H1 (cell line): ENCODE measurements around the gene SGCG. TPM values are rescaled to one million over a fixed set of nuclear protein-coding genes. Genes with fewer than 3 reads are reported as not detected.

ENCODE experiments used
- CTCF ChIA-PET: fragments of 300-600 bp; sonication (Branson Sonifier 250); formaldehyde crosslinking; loops from one replicate; lab custom pipeline; 2021; ENCODE audit not compliant: partially characterized antibody; lab: Charles Lee
- POLR2A ChIA-PET: fragments of 300-600 bp; sonication (Branson Sonifier 250); formaldehyde crosslinking; loops from one replicate; lab custom pipeline; 2021; ENCODE audit warnings: inconsistent platforms; ENCODE audit not compliant: partially characterized antibody; lab: Charles Lee
- DNase-seq, 2 experiments: peaks; one replicate each; pipeline versions ENCODE4 v3.0.0 to v3.0.0-alpha.2; 2010 to 2022; ENCODE audit warnings: low spot score in 2 of 2, low read depth in 1 of 2, mixed read lengths in 1 of 2
- FAIRE-seq: peaks from 2 replicates; lab custom pipeline; 2011; peaks lifted over from hg19 to GRCh38; lab: Jason Lieb, UNC
- H2AFZ ChIP-seq: 2 replicates; pipeline ENCODE4 v1.8.1; 2012; ENCODE audit warnings: low read length, inconsistent platforms
- H2AK5ac ChIP-seq: 2 replicates; pipeline ENCODE4 v1.6.1; 2013; ENCODE audit warnings: low read depth, low read length
- H2BK120ac ChIP-seq: replicated peaks from 2 replicates; pipeline ENCODE3; 2013; ENCODE audit warnings: low read depth, low read length, inconsistent platforms
- H2BK12ac ChIP-seq: 2 replicates; pipeline ENCODE4 v1.6.1; 2013; ENCODE audit warnings: low read depth, low read length
- H2BK15ac ChIP-seq: 2 replicates; pipeline ENCODE4 v1.6.1; 2013; ENCODE audit warnings: low read length
- H2BK20ac ChIP-seq: 2 replicates; pipeline ENCODE4 v1.6.1; 2013; ENCODE audit warnings: low read length
- H2BK5ac ChIP-seq: 2 replicates; pipeline ENCODE4 v1.6.1; 2013; ENCODE audit warnings: low read depth, low read length
- H3K14ac ChIP-seq: 2 replicates; pipeline ENCODE4 v1.6.1; 2013; ENCODE audit warnings: inconsistent platforms; ENCODE audit not compliant: insufficient read length
- H3K18ac ChIP-seq: 2 replicates; pipeline ENCODE4 v1.6.1; 2013; ENCODE audit warnings: low read length; ENCODE audit errors: extremely low read depth
- H3K23ac ChIP-seq: 2 replicates; pipeline ENCODE4 v1.6.1; 2013; ENCODE audit warnings: inconsistent platforms; ENCODE audit not compliant: insufficient read length
- H3K23me2 ChIP-seq: 2 replicates; pipeline ENCODE4 v1.6.1; 2013; ENCODE audit warnings: low read depth, low read length
- H3K27ac ChIP-seq: 2 replicates; pipeline ENCODE4 v1.6.1; 2011; ENCODE audit warnings: low read depth, low read length, inconsistent platforms
- H3K27me3 ChIP-seq, 4 experiments: replicated peaks in 1 of 4; 1 replicate in 1 of 4; 2 replicates in 3 of 4; pipeline versions ENCODE4 v1.6.1 to v1.8.1; 2011 to 2013; ENCODE audit warnings: low read length in 3 of 4, mild to moderate bottlenecking in 3 of 4, inconsistent platforms in 2 of 4, mixed read lengths in 2 of 4, moderate library complexity in 1 of 4; ENCODE audit not compliant: control insufficient read depth in 3 of 4, insufficient read depth in 3 of 4; ENCODE audit errors: extremely low read depth in 1 of 4
- H3K36me3 ChIP-seq, 4 experiments: 2 replicates each; pipeline versions ENCODE4 v1.6.1 to v1.8.1; 2011 to 2013; ENCODE audit warnings: mild to moderate bottlenecking in 4 of 4, low read length in 3 of 4, moderate library complexity in 2 of 4, control low read depth in 1 of 4, inconsistent platforms in 1 of 4; ENCODE audit not compliant: insufficient read depth in 4 of 4, control insufficient read depth in 2 of 4
- H3K4ac ChIP-seq: replicated peaks from 2 replicates; pipeline ENCODE3; 2013; ENCODE audit warnings: low read length, low read depth, mixed read lengths, inconsistent platforms; ENCODE audit not compliant: insufficient read length
- H3K4me1 ChIP-seq, 4 experiments: replicated peaks in 1 of 4; 1 replicate in 1 of 4; 2 replicates in 3 of 4; pipeline versions ENCODE4 v1.6.1 to v1.8.1; 2011 to 2013; ENCODE audit warnings: low read length in 3 of 4, inconsistent platforms in 2 of 4, mixed read lengths in 1 of 4; ENCODE audit not compliant: insufficient read depth in 4 of 4, control insufficient read depth in 3 of 4
- H3K4me2 ChIP-seq, 2 experiments: 2 replicates each; pipeline versions ENCODE4 v1.6.1 to v1.8.1; 2011 to 2013; ENCODE audit warnings: low read depth in 2 of 2, low read length in 2 of 2, control low read depth in 1 of 2, inconsistent platforms in 1 of 2, mild to moderate bottlenecking in 1 of 2; ENCODE audit not compliant: insufficient read depth in 1 of 2
- H3K4me3 ChIP-seq, 4 experiments: fragments of 200-600, 300-600 bp in 1 of 4; sonication (generic), shearing (Covaris generic), sonication (Bioruptor Twin) in 1 of 4; 2 replicates each; pipeline versions ENCODE4 v1.5.1 to v1.8.1; 2011 to 2016; ENCODE audit warnings: low read length in 4 of 4, low read depth in 3 of 4, control low read depth in 2 of 4, inconsistent platforms in 2 of 4, mild to moderate bottlenecking in 2 of 4, mixed read lengths in 1 of 4, moderate library complexity in 1 of 4; ENCODE audit not compliant: insufficient read depth in 2 of 4; ENCODE audit errors: extremely low read depth in 1 of 4
- H3K56ac ChIP-seq: replicated peaks from 2 replicates; pipeline ENCODE3; 2013; ENCODE audit warnings: low read depth, mild to moderate bottlenecking, mixed read lengths, low read length, inconsistent platforms; ENCODE audit not compliant: insufficient read length
- H3K79me1 ChIP-seq: 2 replicates; pipeline ENCODE4 v1.6.1; 2013; ENCODE audit warnings: low read depth, low read length, control low read depth
- H3K79me2 ChIP-seq, 2 experiments: 2 replicates each; pipeline versions ENCODE4 v1.6.1 to v1.8.1; 2012 to 2013; ENCODE audit warnings: low read length in 2 of 2, mild to moderate bottlenecking in 2 of 2, inconsistent platforms in 1 of 2; ENCODE audit not compliant: insufficient read depth in 2 of 2, control insufficient read depth in 1 of 2
- H3K9ac ChIP-seq, 4 experiments: replicated peaks in 1 of 4; 1 replicate in 1 of 4; 2 replicates in 3 of 4; pipeline versions ENCODE4 v1.6.1 to v1.8.1; 2011 to 2013; ENCODE audit warnings: low read depth in 3 of 4, low read length in 3 of 4, control low read depth in 2 of 4, mild to moderate bottlenecking in 2 of 4, moderate library complexity in 2 of 4, inconsistent platforms in 1 of 4; ENCODE audit errors: extremely low read depth in 1 of 4
- H3K9me3 ChIP-seq, 2 experiments: 2 replicates each; pipeline versions ENCODE4 v1.6.1 to v1.8.1; 2012 to 2013; ENCODE audit warnings: mild to moderate bottlenecking in 2 of 2, moderate library complexity in 2 of 2, control low read depth in 1 of 2, inconsistent platforms in 1 of 2, low read depth in 1 of 2, low read length in 1 of 2, mixed read lengths in 1 of 2; ENCODE audit not compliant: insufficient read depth in 2 of 2
- H4K20me1 ChIP-seq, 2 experiments: replicated peaks in 1 of 2; 2 replicates each; pipeline versions ENCODE3 to v1.8.1; 2011 to 2013; ENCODE audit warnings: inconsistent platforms in 2 of 2, low read length in 2 of 2, mild to moderate bottlenecking in 1 of 2; ENCODE audit not compliant: insufficient read depth in 2 of 2, control insufficient read depth in 1 of 2
- H4K5ac ChIP-seq: 2 replicates; pipeline ENCODE4 v1.6.1; 2013; ENCODE audit warnings: low read length, low read depth, mixed read lengths, inconsistent platforms; ENCODE audit not compliant: insufficient read length
- H4K8ac ChIP-seq: 2 replicates; pipeline ENCODE4 v1.8.0; 2013; ENCODE audit warnings: mild to moderate bottlenecking, moderate library complexity, low read length, inconsistent platforms; ENCODE audit not compliant: insufficient read depth; ENCODE audit errors: extremely low read depth
- H4K91ac ChIP-seq: replicated peaks from 2 replicates; pipeline ENCODE3; 2013; ENCODE audit warnings: low read length, mixed read lengths, inconsistent platforms; ENCODE audit not compliant: insufficient read length
- CREB1 ChIP-seq: IDR thresholded peaks from 2 replicates; pipeline ENCODE4 v1.6.1; 2012; ENCODE audit warnings: inconsistent platforms
- CTBP2 ChIP-seq: IDR thresholded peaks from 2 replicates; pipeline ENCODE4 v1.7.0; 2011; ENCODE audit warnings: borderline replicate concordance, mild to moderate bottlenecking, moderate library complexity, mixed read lengths, low read length; ENCODE audit not compliant: insufficient read depth, insufficient read length
- E2F6 ChIP-seq: IDR thresholded peaks from 2 replicates; pipeline ENCODE4 v1.6.1; 2012; ENCODE audit warnings: inconsistent platforms
- JUN ChIP-seq: IDR thresholded peaks from 2 replicates; pipeline ENCODE4 v1.6.1; 2011; ENCODE audit warnings: low read depth, mild to moderate bottlenecking, improper control_type of control experiment, low read length
- MAFK ChIP-seq: IDR thresholded peaks from 2 replicates; pipeline ENCODE4 v1.6.1; 2012; ENCODE audit warnings: low read depth, mild to moderate bottlenecking, improper control_type of control experiment, low read length
- NRF1 ChIP-seq: IDR thresholded peaks from 2 replicates; pipeline ENCODE4 v1.6.1; 2011; ENCODE audit warnings: mild to moderate bottlenecking, low read depth, low read length, improper control_type of control experiment
- RBBP5 ChIP-seq: IDR thresholded peaks from 2 replicates; pipeline ENCODE4 v1.7.1; 2012; ENCODE audit warnings: low read depth, mild to moderate bottlenecking, inconsistent platforms, low read length, moderate library complexity, borderline replicate concordance
- RFX5 ChIP-seq: IDR thresholded peaks from 2 replicates; pipeline ENCODE4 v1.6.1; 2011; ENCODE audit warnings: low read depth, low read length, improper control_type of control experiment, borderline replicate concordance
- RNF2 ChIP-seq: fragments of 200-900, 300-1000 bp; sonication (generic); IDR thresholded peaks from 2 replicates; pipeline ENCODE4 v1.7.1; 2016; ENCODE audit warnings: borderline replicate concordance, low read depth, mild to moderate bottlenecking, antibody characterized with exemption, low read length; ENCODE audit not compliant: poor library complexity, severe bottlenecking; ENCODE audit errors: missing control alignments
- USF2 ChIP-seq: IDR thresholded peaks from 2 replicates; pipeline ENCODE4 v1.6.1; 2011; ENCODE audit warnings: low read length, improper control_type of control experiment
- YY1 ChIP-seq: IDR thresholded peaks from 2 replicates; pipeline ENCODE4 v1.6.1; 2011; ENCODE audit warnings: low read depth, mild to moderate bottlenecking, low read length
- WGBS, 2 experiments: shearing (Covaris generic) in 1 of 2; methylation state at CpG; one replicate each; pipeline versions ENCODE4 v1.1.6 to v1.1.7; 2013 to 2015; ENCODE audit warnings: low lambda C conversion rate in 2 of 2, mixed read lengths in 2 of 2, inconsistent platforms in 1 of 2, low coverage in 1 of 2, missing lambda C conversion rate in 1 of 2; ENCODE audit not compliant: insufficient replicate concordance in 2 of 2, insufficient coverage in 1 of 2, insufficient read length in 1 of 2; ENCODE audit errors: extremely low coverage in 1 of 2, missing lambda C conversion rate in 1 of 2; 5-methylcytosine and 5-hydroxymethylcytosine counted together
- polyA plus RNA-seq, 7 experiments: library from polyadenylated mRNA; depleted of rRNA in 3 of 7; stranded (reverse) in 5 of 7; unstranded in 2 of 7; fragments of >200 nt in 5 of 7; fragments of 200-250 nt in 2 of 7; gene quantifications; 1 replicate in 5 of 7; 2 replicates in 1 of 7; 4 replicates in 1 of 7; pipeline versions ENCODE4 v1.2.1 to v1.2.3, GENCODE V29; 2011 to 2013; ENCODE audit warnings: missing spikeins in 2 of 7, mixed read lengths in 2 of 7
- total RNA-seq: library from RNA; stranded (reverse); fragmentation: NEBNext Ultra II Directional; extraction: Animal tissue kit (Norgen Biotek cat#: 25700); gene quantifications from 2 replicates; pipeline ENCODE4 v1.2.1, GENCODE V29; 2021

The SGCG gene
- total and polyA plus RNA-seq, 2 of the 8 experiments (the other 6 are each of a cell fraction or from before 2014, with no cell fraction given), result 0.05 TPM; not detected in 1

GRCh38 chr13:23347601-23348000 lies 166.8 kb downstream of the SGCG start:
- H4K91ac ChIP-seq, result no peak overlapping the region
- no peak overlapping the region for H3K27ac ChIP-seq
- no peak overlapping the region for H2BK5ac ChIP-seq
- ChIA-PET CTCF (interaction anchor here (0.6 to 1.6 kb wide), 3 partner anchors 160 to 322 kb away, joined by 3 to 4 read pairs (median 3); no protein-coding TSS in a partner anchor), POLR2A (no interaction called here)
- no peak overlapping the region for H2BK15ac ChIP-seq
- H4K5ac ChIP-seq, result no peak overlapping the region
- peaks cover 2% of the 10 kb centered on the region; the same call in 1 of the 2 replicates for H3K79me1 ChIP-seq
- H2AK5ac ChIP-seq, result no peak overlapping the region
- H3K56ac ChIP-seq, result no peak overlapping the region
- no peak overlapping the region for H2BK120ac ChIP-seq
- H3K4me2 ChIP-seq, result no peak overlapping the region
- no peaks in the 10 kb centered on the region for H3K9me3 ChIP-seq
- FAIRE-seq (no peak), DNase-seq (no peak)
- peaks cover 0 to 16% (median 9%) of the 10 kb centered on the region in 4 experiments; a peak in 5 of 8 replicates for H3K36me3 ChIP-seq
- peaks cover 3 to 15% of the 10 kb centered on the region in 2 experiments; a peak in 1 of 4 replicates for H3K79me2 ChIP-seq
- no peak overlapping the region for H2BK20ac ChIP-seq
- no peaks in the 10 kb centered on the region for H3K23me2 ChIP-seq
- no peak overlapping the region for H3K18ac ChIP-seq
- no peak overlapping the region for H3K14ac ChIP-seq
- 88% methylated on average over 1 of the region's 1 CpG; no CpG with 5 or more reads in 1 of the 2 experiments for WGBS, 2 experiments
- H3K23ac ChIP-seq, result no peak overlapping the region
- no peak overlapping the region for H3K9ac ChIP-seq
- H2AFZ ChIP-seq, result no peak overlapping the region
- H4K20me1 ChIP-seq, result peaks cover 2 to 3% of the 10 kb centered on the region in 2 experiments
- no peak overlapping the region for H3K4ac ChIP-seq
- no peaks in the 10 kb centered on the region for H3K27me3 ChIP-seq
- no peak overlapping the region for H4K8ac ChIP-seq
- H3K4me1 ChIP-seq, result no peaks in the 10 kb centered on the region
- no peak overlapping the region for H2BK12ac ChIP-seq
- no peak overlapping the region for H3K4me3 ChIP-seq
- TF ChIP-seq E2F6 (no peak), USF2 (no peak), JUN (no peak), CREB1 (no peak), NRF1 (no peak), CTBP2 (no peak), YY1 (no peak), MAFK (no peak), RBBP5 (no peak), RNF2 (no peak), RFX5 (no peak)
